Measurements from ENCODE around the gene CEP170B. TPM values are rescaled to one million over a fixed set of nuclear protein-coding genes. Genes with fewer than 3 reads are reported as not detected.

Gene CEP170B
- total and polyA plus RNA-seq, 2 of the 8 experiments (the other 6 are each of a cell fraction or from before 2014, with no cell fraction given): 9.1 to 33.8 TPM

DNA sequence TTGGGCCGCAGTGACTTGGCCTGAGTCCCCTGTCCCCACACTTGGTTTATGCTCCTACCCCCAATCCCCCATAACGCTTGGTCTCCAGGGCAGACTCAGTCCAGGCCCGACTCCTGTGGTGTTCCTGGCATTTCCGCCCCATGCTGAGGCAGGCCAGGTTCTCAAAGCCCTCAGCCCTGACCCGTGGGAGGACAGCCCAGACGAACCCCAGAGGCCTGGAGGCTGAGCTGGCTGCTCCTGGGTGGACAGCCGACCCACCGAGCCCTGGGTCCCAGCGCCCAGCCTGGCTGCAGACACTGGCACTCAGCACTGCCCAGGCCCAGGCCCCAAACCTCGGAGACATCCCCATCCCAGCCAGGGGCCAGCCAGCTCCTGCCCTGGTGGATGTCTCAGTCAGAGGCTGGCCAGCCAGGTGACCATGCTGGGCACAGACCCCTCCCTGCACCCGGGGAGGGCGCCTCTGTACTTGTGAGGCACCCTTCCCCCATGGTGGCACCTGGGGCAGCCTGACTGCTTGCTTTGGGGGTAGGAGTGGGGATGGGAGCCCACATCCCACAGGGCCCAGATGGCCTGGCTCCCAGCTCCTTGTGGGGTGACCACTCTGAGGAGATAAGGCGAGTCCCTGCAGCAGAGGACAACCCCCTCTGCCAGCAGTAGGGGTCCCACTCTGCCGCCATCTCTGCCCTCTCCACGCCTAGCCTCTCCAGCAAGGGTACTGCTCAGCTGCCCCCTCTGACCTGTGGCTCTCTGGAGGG, 61.0 kb downstream of the CEP170B start:
- H3K18ac ChIP-seq (ENCODE audit: extremely low read depth, low read length): no peak overlapping the region
- no peak overlapping the region for H2BK20ac ChIP-seq (ENCODE audit: low read length)
- H3K4me2 ChIP-seq (ENCODE audit: insufficient read depth in 1 of 2, low read depth in 2 of 2, low read length in 2 of 2): no peak overlapping the region
- FAIRE-seq (no peak), DNase-seq (ENCODE audit: low read depth in 1 of 2, low spot score in 2 of 2) (no peak)
- H3K79me1 ChIP-seq (ENCODE audit: low read depth, low read length): no peaks in the 10 kb centered on the region
- ChIA-PET CTCF (ENCODE audit: partially characterized antibody) (interaction anchor here (1.0 to 1.6 kb wide), 7 partner anchors 10 to 832 kb away, joined by 3 to 5 read pairs (median 3); no protein-coding TSS in a partner anchor), POLR2A (ENCODE audit: partially characterized antibody) (interaction anchor here (1.6 kb wide), 1 partner anchor 34 kb away, joined by 6 read pairs; no protein-coding TSS in a partner anchor)
- no peak overlapping the region for H4K8ac ChIP-seq (ENCODE audit: extremely low read depth, insufficient read depth, low read length)
- H2BK12ac ChIP-seq (ENCODE audit: low read depth, low read length): 0 out of 2 replicates have a peak overlapping the region, but pooled peaks have one; percentile 27
- H3K14ac ChIP-seq (ENCODE audit: insufficient read length): no peak overlapping the region
- no peak overlapping the region for H3K23ac ChIP-seq (ENCODE audit: insufficient read length)
- no peak overlapping the region for H3K9ac ChIP-seq (replicated peaks in 1 of 4; ENCODE audit: extremely low read depth in 1 of 4, low read depth in 3 of 4, low read length in 3 of 4)
- H3K4me3 ChIP-seq (ENCODE audit: extremely low read depth in 1 of 4, insufficient read depth in 2 of 4, low read depth in 3 of 4, low read length in 4 of 4): no peak overlapping the region
- H4K20me1 ChIP-seq (replicated peaks in 1 of 2; ENCODE audit: control insufficient read depth in 1 of 2, insufficient read depth in 2 of 2, low read length in 2 of 2): peaks cover 0 to 2% of the 10 kb centered on the region in 2 experiments
- WGBS, 2 experiments (ENCODE audit: extremely low coverage in 1 of 2, insufficient coverage in 1 of 2, insufficient read length in 1 of 2, insufficient replicate concordance in 2 of 2, low coverage in 1 of 2, low lambda C conversion rate in 2 of 2, missing lambda C conversion rate in 1 of 2): 82% methylated on average over 11 of the region's 15 CpGs; no CpG with 5 or more reads in 1 of the 2 experiments
- no peak overlapping the region for H2AK5ac ChIP-seq (ENCODE audit: low read depth, low read length)
- peaks cover 2 to 16% (median 10%) of the 10 kb centered on the region in 4 experiments for H3K27me3 ChIP-seq (replicated peaks in 1 of 4; ENCODE audit: control insufficient read depth in 3 of 4, extremely low read depth in 1 of 4, insufficient read depth in 3 of 4, low read length in 3 of 4)
- H2BK15ac ChIP-seq (ENCODE audit: low read length): no peak overlapping the region
- H2AFZ ChIP-seq (ENCODE audit: low read length): no peak overlapping the region
- H3K4ac ChIP-seq (replicated peaks; ENCODE audit: insufficient read length, low read depth, low read length): no peak overlapping the region
- no peak overlapping the region for H4K91ac ChIP-seq (replicated peaks; ENCODE audit: insufficient read length, low read length)
- H2BK5ac ChIP-seq (ENCODE audit: low read depth, low read length): no peak overlapping the region; the same call in 1 of the 2 replicates
- no peak overlapping the region for H2BK120ac ChIP-seq (replicated peaks; ENCODE audit: low read depth, low read length)
- H3K79me2 ChIP-seq (ENCODE audit: control insufficient read depth in 1 of 2, insufficient read depth in 2 of 2, low read length in 2 of 2): no peaks in the 10 kb centered on the region
- no peaks in the 10 kb centered on the region for H3K23me2 ChIP-seq (ENCODE audit: low read depth, low read length)
- H3K56ac ChIP-seq (replicated peaks; ENCODE audit: insufficient read length, low read depth, low read length): no peak overlapping the region
- H3K27ac ChIP-seq (ENCODE audit: low read depth, low read length): no peak overlapping the region
- H3K9me3 ChIP-seq (ENCODE audit: insufficient read depth in 2 of 2, low read depth in 1 of 2, low read length in 1 of 2): no peaks in the 10 kb centered on the region; a peak in 1 of 4 replicates
- H3K4me1 ChIP-seq (replicated peaks in 1 of 4; ENCODE audit: control insufficient read depth in 3 of 4, insufficient read depth in 4 of 4, low read length in 3 of 4): peaks cover 0 to 4% (median 0%) of the 10 kb centered on the region in 4 experiments; a peak in 5 of 7 replicates
- no peaks in the 10 kb centered on the region for H3K36me3 ChIP-seq (ENCODE audit: control insufficient read depth in 2 of 4, insufficient read depth in 4 of 4, low read length in 3 of 4)
- no peak overlapping the region for H4K5ac ChIP-seq (ENCODE audit: insufficient read length, low read depth, low read length)
- TF ChIP-seq, protein P1, sequence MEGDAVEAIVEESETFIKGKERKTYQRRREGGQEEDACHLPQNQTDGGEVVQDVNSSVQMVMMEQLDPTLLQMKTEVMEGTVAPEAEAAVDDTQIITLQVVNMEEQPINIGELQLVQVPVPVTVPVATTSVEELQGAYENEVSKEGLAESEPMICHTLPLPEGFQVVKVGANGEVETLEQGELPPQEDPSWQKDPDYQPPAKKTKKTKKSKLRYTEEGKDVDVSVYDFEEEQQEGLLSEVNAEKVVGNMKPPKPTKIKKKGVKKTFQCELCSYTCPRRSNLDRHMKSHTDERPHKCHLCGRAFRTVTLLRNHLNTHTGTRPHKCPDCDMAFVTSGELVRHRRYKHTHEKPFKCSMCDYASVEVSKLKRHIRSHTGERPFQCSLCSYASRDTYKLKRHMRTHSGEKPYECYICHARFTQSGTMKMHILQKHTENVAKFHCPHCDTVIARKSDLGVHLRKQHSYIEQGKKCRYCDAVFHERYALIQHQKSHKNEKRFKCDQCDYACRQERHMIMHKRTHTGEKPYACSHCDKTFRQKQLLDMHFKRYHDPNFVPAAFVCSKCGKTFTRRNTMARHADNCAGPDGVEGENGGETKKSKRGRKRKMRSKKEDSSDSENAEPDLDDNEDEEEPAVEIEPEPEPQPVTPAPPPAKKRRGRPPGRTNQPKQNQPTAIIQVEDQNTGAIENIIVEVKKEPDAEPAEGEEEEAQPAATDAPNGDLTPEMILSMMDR (IDR thresholded peaks at IDR 0.05; ENCODE audit: control extremely low read depth in 1 of 3, insufficient read depth in 1 of 3, low read depth in 1 of 3, low read length in 3 of 3): no peak
- no peak for TF ChIP-seq ZNF274 (IDR thresholded peaks at IDR 0.05; ENCODE audit: borderline replicate concordance, extremely low read depth, low read length)
- no peak for TF ChIP-seq SP4 (IDR thresholded peaks at IDR 0.05; ENCODE audit: low read length)
- no peak for TF ChIP-seq POLR2A (IDR thresholded peaks at IDR 0.05; ENCODE audit: control extremely low read depth in 1 of 2, low read depth in 2 of 2, low read length in 2 of 2)
- TF ChIP-seq GABPA (IDR thresholded peaks at IDR 0.05; ENCODE audit: borderline replicate concordance, insufficient read depth, low read length): no peak
- no peak for TF ChIP-seq BACH1 (IDR thresholded peaks at IDR 0.05; ENCODE audit: low read length)
- no peak for TF ChIP-seq RAD21 (IDR thresholded peaks at IDR 0.05 in 1 of 2, conservative IDR thresholded peaks at IDR 0.05 in 1 of 2; ENCODE audit: low read depth in 2 of 2, low read length in 2 of 2)
- TF ChIP-seq HDAC6 (IDR thresholded peaks at IDR 0.05; ENCODE audit: low read depth, low read length): no peak
- TF ChIP-seq KDM4A (IDR thresholded peaks at IDR 0.05; ENCODE audit: low read depth, low read length, severe bottlenecking): no peak
- TF ChIP-seq TCF12 (IDR thresholded peaks at IDR 0.05; ENCODE audit: low read depth, low read length): no peak

Data from H1 (cell line).